CD4-positive, alpha-beta T cell treated with Interleukin-15 for 1 hour (primary cell): ENCODE data around the gene KIAA1755.

Source experiments
- DNase-seq: peaks from one replicate; pipeline ENCODE4 v3.0.0-alpha.2; 2020

Gene KIAA1755

DNA sequence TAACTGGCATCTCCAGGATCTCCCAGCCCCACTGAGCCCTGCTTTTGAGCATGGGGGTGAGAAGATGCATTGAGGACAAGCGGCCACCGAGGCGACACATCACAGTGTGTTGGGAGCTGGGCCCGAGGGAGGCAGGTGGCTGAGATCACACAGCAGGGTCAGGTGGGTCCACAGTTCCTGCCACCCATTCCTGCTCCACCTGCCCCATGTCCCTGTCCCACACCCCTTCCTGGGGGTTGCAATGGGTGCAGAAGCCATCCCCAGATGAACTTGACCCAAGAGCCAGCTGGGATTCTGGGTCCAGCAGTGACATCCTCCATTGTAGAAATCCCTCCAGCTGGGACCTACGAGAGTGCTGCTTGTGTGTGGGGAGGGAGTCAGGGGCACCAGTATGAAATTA lies 96.5 kb downstream of the KIAA1755 start:
- DNase-seq, result no peak

DNA sequence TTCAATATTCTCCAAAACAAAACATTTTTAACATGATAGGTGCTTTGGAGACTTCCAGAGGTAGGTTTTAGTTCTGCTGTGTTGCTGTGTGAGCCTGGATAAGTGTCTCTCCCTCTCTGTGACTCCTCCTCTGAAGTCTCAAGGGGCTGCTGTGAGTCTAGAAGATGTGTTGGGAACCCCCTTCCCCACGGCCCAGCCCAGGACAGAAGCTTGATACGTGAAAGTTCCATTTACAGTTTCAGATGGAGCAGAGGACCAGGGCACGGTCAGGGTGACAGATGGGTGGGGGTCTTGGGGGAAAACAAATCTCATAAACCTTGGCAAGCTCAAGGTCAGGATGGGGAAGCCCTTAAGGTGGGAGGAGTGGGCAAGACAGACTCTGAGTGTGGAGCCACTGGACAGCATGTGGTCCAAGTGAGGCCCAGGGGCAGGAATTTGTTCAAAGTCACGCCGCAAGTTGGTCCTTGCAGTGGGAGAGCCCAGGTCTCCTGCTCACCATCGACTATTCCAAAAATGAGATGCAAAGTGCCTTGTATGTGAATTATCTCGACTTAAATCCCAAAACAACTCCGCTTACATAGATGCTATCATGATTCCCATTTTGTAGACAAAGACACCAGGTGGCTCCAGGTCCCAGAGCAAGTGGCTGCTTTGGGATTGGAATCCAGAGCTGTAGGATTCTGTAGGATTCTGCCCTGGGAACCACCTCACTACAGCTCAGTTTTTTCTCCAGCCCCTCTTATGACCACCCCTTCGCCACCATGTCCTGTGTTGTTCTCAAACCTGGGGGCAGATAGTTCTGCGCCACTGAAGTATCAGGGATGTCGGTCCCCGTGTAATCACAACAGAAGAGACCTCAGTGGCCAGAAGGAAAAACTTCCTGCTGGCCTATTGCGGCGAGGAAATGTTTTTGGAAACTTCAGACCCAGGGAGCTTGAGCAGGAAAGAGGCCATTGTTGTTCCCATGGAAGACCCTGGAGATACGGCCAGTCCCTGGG lies 97.4 kb downstream of the KIAA1755 start:
- DNase-seq, result no peak

DNA sequence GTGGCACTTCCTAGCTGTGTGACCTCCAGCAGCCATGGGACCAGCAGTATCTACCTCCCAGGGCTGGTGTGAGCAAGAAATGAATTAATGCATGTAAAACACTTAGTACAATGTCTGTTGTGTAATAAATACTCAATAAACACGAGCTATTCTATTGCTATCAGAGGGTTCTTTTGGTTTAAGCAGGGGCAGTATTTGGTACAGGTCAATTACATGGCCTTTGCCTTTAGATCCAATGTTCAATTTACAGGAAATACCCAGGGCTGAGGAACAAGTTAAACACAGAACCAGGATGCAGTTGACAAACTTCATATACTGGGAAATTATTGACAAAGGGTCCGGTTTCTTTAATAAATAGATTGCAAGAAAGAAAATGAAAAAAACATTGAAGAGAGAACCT lies 98.4 kb downstream of the KIAA1755 start:
- no peak for DNase-seq

DNA sequence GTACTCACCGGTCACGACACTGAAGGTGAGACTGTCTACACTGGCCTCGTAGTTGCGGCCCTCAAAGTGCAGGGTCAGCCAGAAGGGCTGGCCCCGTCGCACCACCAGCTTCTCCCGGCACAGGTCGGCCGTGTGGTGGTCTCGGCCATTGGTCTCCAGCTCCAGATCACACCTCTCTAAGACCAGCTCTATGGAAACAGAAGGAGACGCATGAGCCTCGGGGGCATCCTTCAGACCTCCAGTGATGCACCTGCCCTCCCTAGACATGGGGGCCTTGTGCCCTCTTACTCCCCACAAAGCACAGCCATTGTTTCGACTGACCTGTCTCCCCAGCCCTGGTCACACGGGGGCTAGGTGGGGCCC lies 99.1 kb downstream of the KIAA1755 start:
- no peak for DNase-seq
